A172 (cell line): ENCODE measurements around the gene PGM1. TPM values are rescaled to one million over a fixed set of nuclear protein-coding genes. Genes with fewer than 3 reads are reported as not detected.
"Not testable (repeated sequence)": the region's sequence is repeated elsewhere in the genome, so short reads cannot be mapped to it uniquely, and the experiment has no call there.

Source experiments
- DNase-seq: peaks from one replicate; pipeline ENCODE4 v3.0.0-alpha.2; 2015; ENCODE audit warnings: low spot score
- total RNA-seq: library from RNA; depleted of rRNA; stranded (reverse); fragments of >200 nt; shearing (Covaris generic); gene quantifications from 2 replicates; pipeline ENCODE4 v1.2.3, GENCODE V29; 2014; rRNA removed

Gene PGM1
- total RNA-seq: 46.5 and 50.5 TPM in 2 replicates

GRCh38 chr1:63593303-63593885, at the start of gene PGM1:
Gene PGM1, plus strand, starts transcription at chr1:63593411. Its CDS starts 78 bp downstream, at chr1:63593489.
- DNase-seq: peak; percentile 30

GRCh38 chr1:63545780-63546179, 47.4 kb upstream of the PGM1 start:
- no peak for DNase-seq

GRCh38 chr1:63547621-63548294, 45.5 kb upstream of the PGM1 start:
- DNase-seq: peak; percentile 8

- no peak for DNase-seq
Observed at GRCh38 chr1:63548303-63548702, 44.9 kb upstream of the PGM1 start.

GRCh38 chr1:63548877-63549276, 44.3 kb upstream of the PGM1 start:
- no peak for DNase-seq

- no peak for DNase-seq
Observed at GRCh38 chr1:63555480-63555879, 37.7 kb upstream of the PGM1 start.

GRCh38 chr1:63557365-63557987, 35.7 kb upstream of the PGM1 start:
- peak; percentile 39 for DNase-seq

- DNase-seq: no peak
Observed at GRCh38 chr1:63559357-63559756, 33.9 kb upstream of the PGM1 start.

- DNase-seq: no peak
Observed at GRCh38 chr1:63563745-63564144, 29.5 kb upstream of the PGM1 start.

- no peak for DNase-seq
Observed at GRCh38 chr1:63569068-63569467, 24.1 kb upstream of the PGM1 start.

- no peak for DNase-seq
Observed at GRCh38 chr1:63569640-63570316, 23.4 kb upstream of the PGM1 start.

GRCh38 chr1:63572686-63573085, 20.5 kb upstream of the PGM1 start:
- DNase-seq: not testable (repeated sequence)

GRCh38 chr1:63574203-63574796, 18.9 kb upstream of the PGM1 start:
- DNase-seq: not testable (repeated sequence)

- peak; percentile 11 for DNase-seq
Observed at GRCh38 chr1:63575340-63575826, 17.8 kb upstream of the PGM1 start.

GRCh38 chr1:63586326-63586725, 6.9 kb upstream of the PGM1 start:
- not testable (repeated sequence) for DNase-seq

- no peak for DNase-seq
Observed at GRCh38 chr1:63590166-63590560, 3.0 kb upstream of the PGM1 start.

- DNase-seq: peak; percentile 35
Observed at GRCh38 chr1:63592536-63593302, 492 bp upstream of the PGM1 start.

- DNase-seq: peak; percentile 41
Observed at GRCh38 chr1:63593886-63594605, 835 bp downstream of the PGM1 start.

GRCh38 chr1:63595435-63595834, 2.2 kb downstream of the PGM1 start:
- DNase-seq: no peak

- DNase-seq: no peak
Observed at GRCh38 chr1:63599799-63600198, 6.6 kb downstream of the PGM1 start.

GRCh38 chr1:63600248-63600647, 7.0 kb downstream of the PGM1 start:
- no peak for DNase-seq
